ENCODE measurements around the gene SLC26A3.

SLC26A3 gene

GRCh38 chr7:107792364-107792763 lies 10.7 kb downstream of the SLC26A3 start:
- no peak overlapping the region for H3K4me3 ChIP-seq (ENCODE audit: low read depth, low read length)
- no peak for TF ChIP-seq CTCF (IDR thresholded peaks at IDR 0.05; ENCODE audit: low read depth, low read length)

- H3K4me3 ChIP-seq (ENCODE audit: low read depth, low read length) = no peak overlapping the region
- TF ChIP-seq CTCF (IDR thresholded peaks at IDR 0.05; ENCODE audit: low read depth, low read length) = no peak
Observed at GRCh38 chr7:107789647-107790046, 13.4 kb downstream of the SLC26A3 start.

- no peak for TF ChIP-seq CTCF (IDR thresholded peaks at IDR 0.05; ENCODE audit: low read depth, low read length)
- no peak overlapping the region for H3K4me3 ChIP-seq (ENCODE audit: low read depth, low read length)
Observed at GRCh38 chr7:107788662-107789061, 14.4 kb downstream of the SLC26A3 start.

- no peak for TF ChIP-seq CTCF (IDR thresholded peaks at IDR 0.05; ENCODE audit: low read depth, low read length)
- no peak overlapping the region for H3K4me3 ChIP-seq (ENCODE audit: low read depth, low read length)
Observed at GRCh38 chr7:107788216-107788615, 14.8 kb downstream of the SLC26A3 start.

GRCh38 chr7:107785926-107786325 lies 17.1 kb downstream of the SLC26A3 start:
- TF ChIP-seq CTCF (IDR thresholded peaks at IDR 0.05; ENCODE audit: low read depth, low read length) = no peak
- H3K4me3 ChIP-seq (ENCODE audit: low read depth, low read length) = no peak overlapping the region

- no peak for TF ChIP-seq CTCF (IDR thresholded peaks at IDR 0.05; ENCODE audit: low read depth, low read length)
- H3K4me3 ChIP-seq (ENCODE audit: low read depth, low read length) = no peak overlapping the region
Observed at GRCh38 chr7:107785170-107785569, 17.9 kb downstream of the SLC26A3 start.

GRCh38 chr7:107783648-107784047 lies 19.4 kb downstream of the SLC26A3 start:
- no peak for TF ChIP-seq CTCF (IDR thresholded peaks at IDR 0.05; ENCODE audit: low read depth, low read length)
- no peak overlapping the region for H3K4me3 ChIP-seq (ENCODE audit: low read depth, low read length)

Measured in WI38 (cell line).